ENCODE results near the gene FOXD4L1.
"Not testable (repeated sequence)": the region's sequence is repeated elsewhere in the genome, so short reads cannot be mapped to it uniquely, and the experiment has no call there.

- TF ChIP-seq CTCF (IDR thresholded peaks at IDR 0.05 in 8 of 11, conservative IDR thresholded peaks at IDR 0.05 in 3 of 11); POLR2A (IDR thresholded peaks at IDR 0.05); POLR2AphosphoS5 (IDR thresholded peaks at IDR 0.05): not testable (repeated sequence)
Observed at GRCh38 chr2:113541976-113542485, 43.6 kb downstream of the FOXD4L1 start.

Data from spleen (tissue), 7 donors.